Right atrium auricular region (tissue), 2 donors: ENCODE results near the gene MUTYH. TPM values are rescaled to one million over a fixed set of nuclear protein-coding genes. Genes with fewer than 3 reads are reported as not detected.

Source experiments
- DNase-seq: peaks from one replicate; pipeline ENCODE4 v3.0.0-alpha.2; 2019; ENCODE audit warnings: low spot score
- H3K27ac ChIP-seq, 2 donors: fragments of 200-600 bp; sonication (generic); 1 replicate in 1 of 2; 2 replicates in 1 of 2; pipeline ENCODE4 v1.5.1; 2016 to 2019
- H3K27me3 ChIP-seq, 2 donors: fragments of 200-600 bp; sonication (generic); one replicate each; pipeline versions ENCODE4 v1.5.1 to v1.6.0; 2017 to 2019
- H3K36me3 ChIP-seq: fragments of 200-600 bp; sonication (generic); one replicate; pipeline ENCODE4 v1.5.1; 2016
- H3K4me1 ChIP-seq, 2 donors: fragments of 200-600 bp; sonication (generic); one replicate each; pipeline versions ENCODE4 v1.5.1 to v1.6.0; 2017 to 2019
- H3K4me3 ChIP-seq, 2 donors: fragments of 200-600 bp; sonication (generic); 1 replicate in 1 of 2; 2 replicates in 1 of 2; pipeline ENCODE4 v1.5.1; 2017 to 2019; ENCODE audit warnings: mild to moderate bottlenecking in 1 of 2, moderate library complexity in 1 of 2
- H3K9me3 ChIP-seq, 2 donors: fragments of 200-600 bp; sonication (generic); one replicate each; pipeline ENCODE4 v1.5.1; 2019
- CTCF ChIP-seq, 2 donors: fragments of 200-600 bp; sonication (generic); IDR thresholded peaks; one replicate each; pipeline ENCODE4 v1.5.1; 2019; ENCODE audit warnings: antibody characterized with exemption in 2 of 2
- total RNA-seq, 2 donors: library from RNA; depleted of rRNA; stranded (reverse); fragments of >200 nt; gene quantifications; one replicate each; pipeline ENCODE4 v1.1.0, GENCODE V29; 2016

Gene MUTYH
- total RNA-seq, 2 donors from 2014 or later: 4.2 to 11.1 TPM

- no peak for TF ChIP-seq CTCF (IDR thresholded peaks at IDR 0.05)
Observed at GRCh38 chr1:45356186-45356585, 15.9 kb upstream of the MUTYH start.

GRCh38 chr1:45355683-45356082 is 15.4 kb upstream of the MUTYH start:
- no peaks in the 10 kb centered on the region for H3K27me3 ChIP-seq
- no peak for DNase-seq
- H3K36me3 ChIP-seq: no peaks in the 10 kb centered on the region
- no peak for TF ChIP-seq CTCF (IDR thresholded peaks at IDR 0.05)
- no peaks in the 10 kb centered on the region for H3K9me3 ChIP-seq
- peaks cover 0 to 9% of the 10 kb centered on the region in 2 donors for H3K4me1 ChIP-seq
- H3K27ac ChIP-seq: no peak overlapping the region
- no peak overlapping the region for H3K4me3 ChIP-seq

More at GRCh38 chr1:45356186-45356585, 15.9 kb upstream of the MUTYH start:
- Histone ChIP-seq H3K9me3 (no peaks in the 10 kb centered on the region), H3K27me3 (no peaks in the 10 kb centered on the region), H3K4me3 (no peak overlapping the region), H3K36me3 (no peaks in the 10 kb centered on the region), H3K27ac (no peak overlapping the region), H3K4me1 (peaks cover 0 to 14% of the 10 kb centered on the region in 2 donors)
- DNase-seq: no peak

GRCh38 chr1:45354838-45355237 is 14.6 kb upstream of the MUTYH start:
- no peak for TF ChIP-seq CTCF (IDR thresholded peaks at IDR 0.05)

GRCh38 chr1:45353685-45354084 is 13.4 kb upstream of the MUTYH start:
- H3K4me1 ChIP-seq: peaks cover 0 to 8% of the 10 kb centered on the region in 2 donors
- H3K27me3 ChIP-seq: no peaks in the 10 kb centered on the region
- no peak overlapping the region for H3K4me3 ChIP-seq
- H3K9me3 ChIP-seq: no peaks in the 10 kb centered on the region
- no peak for DNase-seq
- no peaks in the 10 kb centered on the region for H3K36me3 ChIP-seq
- no peak overlapping the region for H3K27ac ChIP-seq
- no peak for TF ChIP-seq CTCF (IDR thresholded peaks at IDR 0.05)

More at GRCh38 chr1:45354838-45355237, 14.6 kb upstream of the MUTYH start:
- H3K4me1 ChIP-seq: peaks cover 0 to under 1% of the 10 kb centered on the region in 2 donors
- DNase-seq: no peak
- no peak overlapping the region for H3K27ac ChIP-seq
- H3K27me3 ChIP-seq: no peaks in the 10 kb centered on the region
- H3K36me3 ChIP-seq: no peaks in the 10 kb centered on the region
- H3K4me3 ChIP-seq: no peak overlapping the region
- no peaks in the 10 kb centered on the region for H3K9me3 ChIP-seq

- H3K4me1 ChIP-seq: peaks cover 0 to 19% of the 10 kb centered on the region in 2 donors
Observed at GRCh38 chr1:45351508-45351907, 11.3 kb upstream of the MUTYH start.

More at GRCh38 chr1:45351508-45351907, 11.3 kb upstream of the MUTYH start:
- no peaks in the 10 kb centered on the region for H3K36me3 ChIP-seq
- H3K4me3 ChIP-seq: no peak overlapping the region
- H3K27ac ChIP-seq: no peak overlapping the region
- H3K9me3 ChIP-seq: no peaks in the 10 kb centered on the region
- no peak for DNase-seq
- no peaks in the 10 kb centered on the region for H3K27me3 ChIP-seq
- no peak for TF ChIP-seq CTCF (IDR thresholded peaks at IDR 0.05)
